Esophagus squamous epithelium (tissue), 4 donors: Measurements from ENCODE around the gene CNTN2.

Source experiments
- CTCF ChIP-seq, 6 experiments: fragments of 450-650 bp in 4 of 6; fragments of 200-600 bp in 2 of 6; sonication (generic) in 2 of 6; IDR thresholded peaks; one replicate each; pipeline ENCODE4 v1.5.1; 2016 to 2019; ENCODE audit warnings: antibody characterized with exemption in 6 of 6, mild to moderate bottlenecking in 4 of 6, moderate library complexity in 4 of 6
- POLR2A ChIP-seq, 4 donors: fragments of 450-650 bp; IDR thresholded peaks; one replicate each; pipeline ENCODE4 v1.6.1; 2017; ENCODE audit warnings: antibody characterized with exemption in 4 of 4, mild to moderate bottlenecking in 4 of 4, moderate library complexity in 3 of 4

DNA sequence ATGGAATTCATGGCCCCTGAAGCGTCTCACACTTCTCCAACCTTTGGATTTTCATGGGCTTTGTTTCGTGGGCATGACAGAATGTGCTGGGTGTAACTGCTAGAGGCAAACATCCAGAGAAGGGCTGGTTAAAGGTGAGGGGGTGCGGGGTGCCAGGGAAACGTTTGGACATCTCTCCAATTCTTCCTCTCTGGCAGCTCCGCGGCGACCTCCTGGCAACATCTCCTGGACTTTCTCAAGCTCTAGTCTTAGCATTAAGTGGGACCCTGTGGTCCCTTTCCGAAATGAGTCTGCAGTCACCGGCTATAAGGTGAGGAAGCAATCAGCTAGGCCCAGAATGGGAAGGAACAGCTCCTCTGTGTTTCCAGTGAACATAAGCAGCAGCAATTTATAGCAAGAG lies 29.3 kb downstream of the CNTN2 start:
- TF ChIP-seq POLR2A (IDR thresholded peaks at IDR 0.05) (no peak), CTCF (IDR thresholded peaks at IDR 0.05) (no peak)
